Breast epithelium (tissue), 3 donors: ENCODE results near the gene BCAS3.

Experiments
- POLR2A ChIP-seq: fragments of 450-650 bp; IDR thresholded peaks from one replicate; pipeline ENCODE4 v1.6.1; 2016; ENCODE audit warnings: antibody characterized with exemption, mild to moderate bottlenecking, moderate library complexity
- TF ChIP-seq, protein P1 (sequence below), 3 donors: fragments of 450-650 bp; IDR thresholded peaks; one replicate each; pipeline ENCODE4 v1.5.1; 2016 to 2017; ENCODE audit warnings: antibody characterized with exemption in 3 of 3, mild to moderate bottlenecking in 3 of 3, moderate library complexity in 3 of 3

GRCh38 chr17:60863892-60864707 lies 186.4 kb downstream of the BCAS3 start:
- TF ChIP-seq, protein P1, sequence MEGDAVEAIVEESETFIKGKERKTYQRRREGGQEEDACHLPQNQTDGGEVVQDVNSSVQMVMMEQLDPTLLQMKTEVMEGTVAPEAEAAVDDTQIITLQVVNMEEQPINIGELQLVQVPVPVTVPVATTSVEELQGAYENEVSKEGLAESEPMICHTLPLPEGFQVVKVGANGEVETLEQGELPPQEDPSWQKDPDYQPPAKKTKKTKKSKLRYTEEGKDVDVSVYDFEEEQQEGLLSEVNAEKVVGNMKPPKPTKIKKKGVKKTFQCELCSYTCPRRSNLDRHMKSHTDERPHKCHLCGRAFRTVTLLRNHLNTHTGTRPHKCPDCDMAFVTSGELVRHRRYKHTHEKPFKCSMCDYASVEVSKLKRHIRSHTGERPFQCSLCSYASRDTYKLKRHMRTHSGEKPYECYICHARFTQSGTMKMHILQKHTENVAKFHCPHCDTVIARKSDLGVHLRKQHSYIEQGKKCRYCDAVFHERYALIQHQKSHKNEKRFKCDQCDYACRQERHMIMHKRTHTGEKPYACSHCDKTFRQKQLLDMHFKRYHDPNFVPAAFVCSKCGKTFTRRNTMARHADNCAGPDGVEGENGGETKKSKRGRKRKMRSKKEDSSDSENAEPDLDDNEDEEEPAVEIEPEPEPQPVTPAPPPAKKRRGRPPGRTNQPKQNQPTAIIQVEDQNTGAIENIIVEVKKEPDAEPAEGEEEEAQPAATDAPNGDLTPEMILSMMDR (IDR thresholded peaks at IDR 0.05) = no peak
- TF ChIP-seq POLR2A = no peak
